Measurements from ENCODE around the gene ATP6V1B1. TPM values are rescaled to one million over a fixed set of nuclear protein-coding genes. Genes with fewer than 3 reads are reported as not detected.

The ATP6V1B1 gene
- total RNA-seq, 1 experiment from 2014 or later = 0.81 TPM

- no peak for DNase-seq (ENCODE audit: low read depth)
Observed at GRCh38 chr2:70966681-70967080, 31.0 kb downstream of the ATP6V1B1 start.

GRCh38 chr2:70967189-70967588, 31.5 kb downstream of the ATP6V1B1 start:
- no peak for DNase-seq (ENCODE audit: low read depth)

- no peak for DNase-seq (ENCODE audit: low read depth)
Observed at GRCh38 chr2:70974592-70974991, 38.9 kb downstream of the ATP6V1B1 start.

GRCh38 chr2:70975237-70975636, 39.5 kb downstream of the ATP6V1B1 start:
- no peak for DNase-seq (ENCODE audit: low read depth)

GRCh38 chr2:70977605-70978205, 42.0 kb downstream of the ATP6V1B1 start:
- peak; percentile 75 for DNase-seq (ENCODE audit: low read depth)

GRCh38 chr2:70978341-70979179, 42.9 kb downstream of the ATP6V1B1 start, which contains the start of gene ANKRD53:
ANKRD53 (plus strand) TSS chr2:70978630; CDS start chr2:70978646, 16 bp downstream.
- no peak for DNase-seq (ENCODE audit: low read depth)

- no peak for DNase-seq (ENCODE audit: low read depth)
Observed at GRCh38 chr2:70979180-70979488, 43.4 kb downstream of the ATP6V1B1 start.

- DNase-seq (ENCODE audit: low read depth) = no peak
Observed at GRCh38 chr2:70979626-70980025, 43.9 kb downstream of the ATP6V1B1 start.

- DNase-seq (ENCODE audit: low read depth) = no peak
Observed at GRCh38 chr2:70981421-70981820, 45.7 kb downstream of the ATP6V1B1 start.

- DNase-seq (ENCODE audit: low read depth) = no peak
Observed at GRCh38 chr2:70981866-70982810, 46.4 kb downstream of the ATP6V1B1 start.

GRCh38 chr2:70982971-70983370, 47.3 kb downstream of the ATP6V1B1 start:
- no peak for DNase-seq (ENCODE audit: low read depth)

- no peak for DNase-seq (ENCODE audit: low read depth)
Observed at GRCh38 chr2:70983506-70984227, 48.0 kb downstream of the ATP6V1B1 start.

- DNase-seq (ENCODE audit: low read depth) = no peak
Observed at GRCh38 chr2:70984228-70984575, 48.5 kb downstream of the ATP6V1B1 start.

GRCh38 chr2:70984576-70985282, 49.0 kb downstream of the ATP6V1B1 start:
- no peak for DNase-seq (ENCODE audit: low read depth)

- DNase-seq (ENCODE audit: low read depth) = no peak
Observed at GRCh38 chr2:70985283-70985688, 49.6 kb downstream of the ATP6V1B1 start.

- no peak for DNase-seq (ENCODE audit: low read depth)
Observed at GRCh38 chr2:70985956-70986355, 50.3 kb downstream of the ATP6V1B1 start.

GRCh38 chr2:70986499-70987189, 50.9 kb downstream of the ATP6V1B1 start:
- no peak for DNase-seq (ENCODE audit: low read depth)

- DNase-seq (ENCODE audit: low read depth) = no peak
Observed at GRCh38 chr2:70987386-70987785, 51.7 kb downstream of the ATP6V1B1 start.

- DNase-seq (ENCODE audit: low read depth) = no peak
Observed at GRCh38 chr2:70988151-70988550, 52.5 kb downstream of the ATP6V1B1 start.
